ENCODE results near the gene GON4L.
A peak's percentile ranks its signal among the peaks of the same experiment; 100 is the strongest.
"Not testable (repeated sequence)": the region's sequence is repeated elsewhere in the genome, so short reads cannot be mapped to it uniquely, and the experiment has no call there.

Gene GON4L

GRCh38 chr1:155856975-155857930 is at the start of gene GON4L:
GON4L (minus strand) TSS chr1:155857214; CDS start chr1:155853780, 3,434 bp downstream.
- DNase-seq, result peak; percentile 90

GRCh38 chr1:155904261-155904660 is 47.2 kb upstream of the GON4L start:
- no peak for DNase-seq

GRCh38 chr1:155900161-155900560 is 43.1 kb upstream of the GON4L start:
- no peak for DNase-seq

- no peak for DNase-seq
Observed at GRCh38 chr1:155899683-155900082, 42.7 kb upstream of the GON4L start.

GRCh38 chr1:155898888-155899287 is 41.9 kb upstream of the GON4L start:
- DNase-seq, result no peak

GRCh38 chr1:155897746-155898145 is 40.7 kb upstream of the GON4L start:
- no peak for DNase-seq

GRCh38 chr1:155896476-155896875 is 39.5 kb upstream of the GON4L start:
- not testable (repeated sequence) for DNase-seq

GRCh38 chr1:155895617-155896016 is 38.6 kb upstream of the GON4L start:
- not testable (repeated sequence) for DNase-seq

- DNase-seq, result no peak
Observed at GRCh38 chr1:155893389-155894142, 36.6 kb upstream of the GON4L start.

GRCh38 chr1:155892796-155893195 is 35.8 kb upstream of the GON4L start:
- DNase-seq, result no peak

- no peak for DNase-seq
Observed at GRCh38 chr1:155890251-155890650, 33.2 kb upstream of the GON4L start.

- DNase-seq, result no peak
Observed at GRCh38 chr1:155889566-155889965, 32.6 kb upstream of the GON4L start.

- no peak for DNase-seq
Observed at GRCh38 chr1:155888481-155888880, 31.5 kb upstream of the GON4L start.

GRCh38 chr1:155884982-155885381 is 28.0 kb upstream of the GON4L start:
- DNase-seq, result no peak

- DNase-seq, result no peak
Observed at GRCh38 chr1:155884031-155884960, 27.3 kb upstream of the GON4L start.

GRCh38 chr1:155882766-155883165 is 25.8 kb upstream of the GON4L start:
- DNase-seq, result no peak

- DNase-seq, result no peak
Observed at GRCh38 chr1:155882235-155882634, 25.2 kb upstream of the GON4L start.

- no peak for DNase-seq
Observed at GRCh38 chr1:155880950-155881349, 23.9 kb upstream of the GON4L start.

- no peak for DNase-seq
Observed at GRCh38 chr1:155880251-155880650, 23.2 kb upstream of the GON4L start.

- DNase-seq, result no peak
Observed at GRCh38 chr1:155877945-155878344, 20.9 kb upstream of the GON4L start.

GRCh38 chr1:155873860-155874259 is 16.8 kb upstream of the GON4L start:
- DNase-seq, result no peak

GRCh38 chr1:155872527-155872926 is 15.5 kb upstream of the GON4L start:
- DNase-seq, result no peak

GRCh38 chr1:155871390-155871789 is 14.4 kb upstream of the GON4L start:
- peak; percentile 73 for DNase-seq
